Measurements from ENCODE around the gene CHP2.
"Not testable (repeated sequence)": the region's sequence is repeated elsewhere in the genome, so short reads cannot be mapped to it uniquely, and the experiment has no call there.

Gene CHP2

DNA sequence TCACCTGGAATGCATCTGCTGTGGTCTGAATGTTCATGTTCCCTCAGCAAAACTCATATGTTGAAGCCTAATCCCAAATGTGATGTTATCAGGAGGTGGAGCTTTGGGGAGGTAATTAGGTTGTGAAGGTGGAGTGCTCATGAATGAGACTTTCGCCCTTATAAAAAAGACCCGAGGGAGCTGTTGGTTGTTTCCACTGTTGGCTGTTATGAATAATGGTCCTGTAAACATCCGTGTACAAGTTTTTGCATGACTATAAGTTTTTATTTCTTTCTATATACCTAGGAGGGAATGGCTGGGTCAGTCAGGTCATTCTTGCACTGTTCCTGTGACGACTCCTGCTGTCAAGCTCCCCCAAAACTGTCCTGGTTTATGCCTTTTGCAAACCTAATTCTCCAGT is 9.6 kb upstream of the CHP2 start:
- no peak for DNase-seq (ENCODE audit: low read depth)

GRCh38 chr16:23748630-23749029 is 6.2 kb upstream of the CHP2 start:
- no peak for DNase-seq (ENCODE audit: low read depth)

DNA sequence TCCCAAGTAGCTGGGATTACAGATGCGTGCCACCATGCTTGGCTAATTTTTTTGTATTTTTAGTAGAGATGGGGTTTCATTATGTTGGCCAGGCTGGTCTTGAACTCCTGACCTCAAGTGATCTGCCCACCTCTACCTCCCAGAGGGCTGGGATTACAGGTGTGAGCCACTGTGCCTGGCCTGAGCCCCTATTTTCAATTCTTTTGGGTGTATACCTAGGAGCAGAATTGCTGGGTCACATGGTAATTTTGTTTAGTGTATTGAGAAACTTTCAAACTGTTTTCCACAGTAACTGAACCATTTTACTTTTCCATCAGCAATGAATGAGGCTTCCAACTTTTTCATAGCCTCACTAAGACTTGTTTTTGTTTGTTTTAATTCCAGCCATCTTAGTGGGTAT is 3.8 kb upstream of the CHP2 start:
- DNase-seq (ENCODE audit: low read depth), result not testable (repeated sequence)

- DNase-seq (ENCODE audit: low read depth), result no peak
Measured at GRCh38 chr16:23753908-23754593, 775 bp upstream of the CHP2 start.

- DNase-seq (ENCODE audit: low read depth), result no peak
Measured at GRCh38 chr16:23755484-23755809, 621 bp downstream of the CHP2 start.

DNA sequence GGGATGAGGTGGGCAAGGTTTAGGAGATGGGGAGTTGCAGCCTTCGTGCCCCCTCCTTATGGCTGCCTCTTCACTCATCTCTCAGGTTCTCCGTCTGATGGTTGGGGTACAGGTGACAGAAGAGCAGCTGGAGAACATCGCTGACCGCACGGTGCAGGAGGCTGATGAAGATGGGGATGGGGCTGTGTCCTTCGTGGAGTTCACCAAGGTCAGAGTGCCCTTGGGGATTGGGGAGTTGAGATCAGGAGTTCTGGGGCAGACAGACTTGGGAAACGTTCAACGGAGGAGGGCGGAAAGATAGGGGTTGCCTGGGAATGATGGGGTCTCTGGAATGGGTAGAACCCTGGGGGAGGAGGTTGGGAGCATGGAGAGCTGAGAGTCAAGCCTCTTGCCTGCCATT is 2.3 kb downstream of the CHP2 start:
- no peak for DNase-seq (ENCODE audit: low read depth)

DNA sequence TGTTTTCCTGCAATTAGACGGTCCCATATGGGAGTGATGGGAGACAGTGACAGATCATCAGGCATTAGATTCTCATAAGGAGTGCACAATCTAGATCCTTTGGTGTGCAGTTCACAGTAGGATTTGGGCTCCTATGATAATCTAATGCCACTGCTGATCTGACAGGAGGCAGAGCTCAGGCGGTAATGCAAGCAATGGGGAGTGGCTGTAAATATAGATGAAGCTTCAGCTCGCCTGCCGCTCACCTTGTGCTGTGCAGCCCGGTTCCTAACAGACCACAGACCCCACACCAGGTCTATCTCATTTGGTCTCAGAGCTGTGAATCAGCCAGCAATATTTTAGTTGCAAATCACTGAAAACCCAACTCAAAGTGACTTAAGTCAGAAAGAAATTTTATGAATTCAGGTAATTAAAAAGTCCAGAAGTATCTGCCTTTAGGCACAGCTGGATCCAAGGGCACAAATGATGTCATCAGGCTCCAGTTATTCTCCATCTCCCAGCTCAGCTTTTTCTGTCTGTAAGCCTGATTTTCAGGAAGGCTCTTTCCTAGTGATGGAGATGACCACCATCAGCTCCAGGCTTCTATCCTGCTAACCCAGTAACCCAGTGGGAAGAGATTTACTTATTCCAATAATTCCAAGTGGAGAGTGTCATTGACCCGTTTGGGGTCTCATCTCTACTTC is 3.3 kb downstream of the CHP2 start:
- DNase-seq (ENCODE audit: low read depth), result no peak

DNA sequence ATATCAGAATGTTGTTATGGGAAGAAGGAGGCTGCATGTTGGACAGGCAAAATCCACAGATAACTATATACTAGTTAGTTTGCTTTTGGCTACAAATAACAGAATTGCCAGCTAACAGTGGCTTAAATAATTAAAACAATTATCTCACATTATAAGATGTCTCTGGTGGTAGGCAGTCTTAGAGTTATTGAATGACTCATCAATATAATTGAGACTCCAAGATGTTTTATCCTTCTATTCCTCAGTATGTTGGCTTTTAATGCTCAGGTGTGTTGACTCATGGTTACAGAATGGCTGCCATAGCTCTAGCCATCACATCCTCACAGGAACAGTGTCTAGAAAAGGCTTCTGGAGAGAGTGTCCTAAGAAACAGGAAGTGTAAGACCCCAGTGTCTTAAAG is 11.1 kb downstream of the CHP2 start:
- DNase-seq (ENCODE audit: low read depth), result no peak

GRCh38 chr16:23768581-23768980 is 13.8 kb downstream of the CHP2 start:
- no peak for DNase-seq (ENCODE audit: low read depth)

GRCh38 chr16:23771027-23771426 is 16.2 kb downstream of the CHP2 start:
- no peak for DNase-seq (ENCODE audit: low read depth)

DNA sequence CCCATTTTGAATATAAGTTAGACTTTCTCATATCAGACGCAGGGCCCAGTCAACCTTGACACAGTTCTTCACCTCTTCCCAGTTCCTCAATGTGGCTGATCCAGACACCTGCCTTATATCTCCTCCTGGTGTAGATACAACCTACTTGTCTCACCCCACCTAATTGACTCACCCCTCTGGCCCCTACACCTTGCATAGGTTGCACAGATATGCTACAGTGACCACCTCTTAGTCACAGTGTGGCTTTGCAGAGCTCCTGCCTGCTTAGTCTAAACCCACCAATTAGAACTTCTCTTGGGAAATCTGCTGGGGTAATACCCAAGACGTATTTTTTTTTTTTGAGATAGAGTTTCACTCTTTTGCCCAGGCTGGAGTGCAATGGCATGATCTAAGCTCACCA is 16.8 kb downstream of the CHP2 start:
- no peak for DNase-seq (ENCODE audit: low read depth)

GRCh38 chr16:23773339-23773738 is 18.5 kb downstream of the CHP2 start:
- DNase-seq (ENCODE audit: low read depth), result no peak

DNA sequence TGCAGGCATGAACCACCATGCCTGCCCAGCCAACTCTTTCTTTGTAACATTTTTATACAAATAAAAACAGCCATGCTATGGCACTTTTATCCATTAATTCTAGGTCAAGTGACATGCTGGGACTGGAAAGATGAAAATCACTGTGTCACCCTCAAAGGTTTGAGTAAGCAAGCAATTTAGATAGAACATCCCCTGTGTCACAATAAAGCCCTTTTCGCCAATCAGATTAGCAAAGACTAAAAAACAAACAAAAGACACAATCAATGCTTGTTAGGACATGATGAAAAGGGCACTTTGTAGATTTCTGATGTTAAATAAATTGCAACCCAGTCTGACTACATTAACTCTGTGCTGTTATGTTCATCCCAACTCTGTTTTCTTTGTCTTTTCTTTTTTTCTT is 26.4 kb downstream of the CHP2 start:
- DNase-seq (ENCODE audit: low read depth), result no peak

- DNase-seq (ENCODE audit: low read depth), result peak; percentile 50
Measured at GRCh38 chr16:23784811-23785447, 30.1 kb downstream of the CHP2 start.

- DNase-seq (ENCODE audit: low read depth), result no peak
Measured at GRCh38 chr16:23785842-23786241, 31.0 kb downstream of the CHP2 start.

- DNase-seq (ENCODE audit: low read depth), result no peak
Measured at GRCh38 chr16:23786964-23787561, 32.2 kb downstream of the CHP2 start.

GRCh38 chr16:23788685-23789084 is 33.9 kb downstream of the CHP2 start:
- DNase-seq (ENCODE audit: low read depth), result no peak

DNA sequence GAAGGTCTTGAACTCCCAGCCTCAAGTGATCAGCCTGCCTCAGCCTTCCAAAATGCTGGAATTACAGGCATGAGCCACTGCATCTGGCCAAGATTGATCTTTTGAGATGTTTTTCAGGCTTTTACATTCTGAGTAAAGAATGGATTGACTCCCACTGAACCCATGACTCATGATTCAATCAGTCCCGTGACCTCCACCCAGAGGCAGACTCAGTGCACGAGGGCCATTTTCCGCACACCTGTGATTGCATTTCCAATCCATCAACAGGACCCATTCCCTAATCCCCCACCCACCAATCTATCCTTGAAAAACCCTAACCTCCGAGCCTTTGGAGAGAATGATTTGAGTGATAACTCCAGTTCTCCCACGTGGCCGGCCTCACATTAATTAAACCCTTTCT is 40.6 kb downstream of the CHP2 start:
- no peak for DNase-seq (ENCODE audit: low read depth)

DNA sequence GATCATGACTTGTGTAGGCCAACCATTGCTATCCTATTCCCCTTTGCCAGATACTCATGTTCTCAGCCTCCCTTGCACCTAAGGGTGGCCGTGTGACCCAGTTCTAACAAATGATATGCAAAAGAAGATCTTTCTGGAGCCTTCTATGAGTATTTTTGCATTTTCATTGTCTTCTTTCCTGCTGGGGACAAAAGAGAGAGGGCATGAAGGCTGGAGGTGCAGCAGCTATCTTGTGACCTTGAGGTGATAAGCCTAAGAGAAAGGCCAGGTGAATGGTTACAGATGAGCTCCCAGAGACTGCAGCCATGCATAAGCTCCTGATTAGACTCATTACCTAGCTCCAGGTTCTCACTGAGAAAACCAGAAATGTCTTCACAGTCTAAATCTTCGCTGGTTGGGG is 42.1 kb downstream of the CHP2 start:
- DNase-seq (ENCODE audit: low read depth), result no peak

- peak; percentile 61 for DNase-seq (ENCODE audit: low read depth)
Measured at GRCh38 chr16:23801378-23801777, 46.6 kb downstream of the CHP2 start.

- DNase-seq (ENCODE audit: low read depth), result no peak
Measured at GRCh38 chr16:23802776-23803175, 48.0 kb downstream of the CHP2 start.

DNA sequence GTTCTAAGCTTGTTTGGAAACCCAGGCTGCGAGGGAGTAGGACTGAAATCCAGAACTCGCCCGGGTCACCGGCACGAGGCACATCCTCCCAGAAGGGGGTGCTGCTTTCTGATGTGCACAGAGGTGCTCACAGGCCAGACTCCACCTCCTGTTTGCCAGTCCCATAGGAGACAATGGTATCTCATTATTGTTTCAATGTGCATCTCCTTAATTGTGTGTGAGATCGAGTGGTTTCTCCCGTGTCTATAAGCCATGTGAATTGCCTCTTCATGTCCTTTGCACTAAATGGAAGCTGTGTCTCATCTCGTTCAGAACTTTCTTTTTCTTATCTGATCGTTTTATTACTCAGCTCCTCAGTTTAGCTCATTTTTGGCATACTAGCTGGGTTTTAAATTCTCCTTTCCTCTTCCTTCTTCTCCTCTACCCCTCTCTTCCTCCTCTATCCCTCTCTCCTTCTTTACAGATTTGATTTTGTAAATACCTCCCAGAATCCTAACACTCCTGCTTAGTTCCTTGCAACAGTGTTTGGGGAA is 48.8 kb downstream of the CHP2 start:
- peak; percentile 52 for DNase-seq (ENCODE audit: low read depth)

- DNase-seq (ENCODE audit: low read depth), result no peak
Measured at GRCh38 chr16:23807028-23807427, 52.2 kb downstream of the CHP2 start.

Measured in ELR (cell line).